Measurements from ENCODE around the gene MLLT1.

MLLT1 gene

GRCh38 chr19:6270822-6271221 is 9.0 kb downstream of the MLLT1 start:
- TF ChIP-seq REST (IDR thresholded peaks at IDR 0.05; ENCODE audit: insufficient read depth in 1 of 2, low read depth in 2 of 2, low read length in 2 of 2) (no peak), FOXP2 (optimal IDR thresholded peaks at IDR 0.05; ENCODE audit: borderline replicate concordance, extremely low read depth, extremely low read length, insufficient read depth) (no peak), TAF1 (IDR thresholded peaks at IDR 0.05; ENCODE audit: borderline replicate concordance, insufficient read depth, low read length) (no peak), POLR2AphosphoS5 (IDR thresholded peaks at IDR 0.05; ENCODE audit: low read depth, low read length) (no peak), SIN3A (IDR thresholded peaks at IDR 0.05; ENCODE audit: borderline replicate concordance, insufficient read depth, low read length) (no peak)

GRCh38 chr19:6270076-6270745 is 9.6 kb downstream of the MLLT1 start:
- TF ChIP-seq SIN3A (IDR thresholded peaks at IDR 0.05; ENCODE audit: borderline replicate concordance, insufficient read depth, low read length) (no peak), REST (IDR thresholded peaks at IDR 0.05; ENCODE audit: insufficient read depth in 1 of 2, low read depth in 2 of 2, low read length in 2 of 2) (no peak), FOXP2 (optimal IDR thresholded peaks at IDR 0.05; ENCODE audit: borderline replicate concordance, extremely low read depth, extremely low read length, insufficient read depth) (no peak), TAF1 (IDR thresholded peaks at IDR 0.05; ENCODE audit: borderline replicate concordance, insufficient read depth, low read length) (no peak), POLR2AphosphoS5 (IDR thresholded peaks at IDR 0.05; ENCODE audit: low read depth, low read length) (no peak)

- TF ChIP-seq SIN3A (IDR thresholded peaks at IDR 0.05; ENCODE audit: borderline replicate concordance, insufficient read depth, low read length) (no peak), FOXP2 (optimal IDR thresholded peaks at IDR 0.05; ENCODE audit: borderline replicate concordance, extremely low read depth, extremely low read length, insufficient read depth) (no peak), TAF1 (IDR thresholded peaks at IDR 0.05; ENCODE audit: borderline replicate concordance, insufficient read depth, low read length) (no peak), REST (IDR thresholded peaks at IDR 0.05; ENCODE audit: insufficient read depth in 1 of 2, low read depth in 2 of 2, low read length in 2 of 2) (no peak), POLR2AphosphoS5 (IDR thresholded peaks at IDR 0.05; ENCODE audit: low read depth, low read length) (no peak)
Observed at GRCh38 chr19:6269101-6269886, 10.5 kb downstream of the MLLT1 start.

- TF ChIP-seq POLR2AphosphoS5 (IDR thresholded peaks at IDR 0.05; ENCODE audit: low read depth, low read length) (no peak), REST (IDR thresholded peaks at IDR 0.05; ENCODE audit: insufficient read depth in 1 of 2, low read depth in 2 of 2, low read length in 2 of 2) (no peak), SIN3A (IDR thresholded peaks at IDR 0.05; ENCODE audit: borderline replicate concordance, insufficient read depth, low read length) (no peak)
Observed at GRCh38 chr19:6268382-6268771, 11.4 kb downstream of the MLLT1 start.
